Measurements from ENCODE around the gene HMX2. TPM values are rescaled to one million over a fixed set of nuclear protein-coding genes. Genes with fewer than 3 reads are reported as not detected.
A peak's percentile ranks its signal among the peaks of the same experiment; 100 is the strongest.

The HMX2 gene, protein sequence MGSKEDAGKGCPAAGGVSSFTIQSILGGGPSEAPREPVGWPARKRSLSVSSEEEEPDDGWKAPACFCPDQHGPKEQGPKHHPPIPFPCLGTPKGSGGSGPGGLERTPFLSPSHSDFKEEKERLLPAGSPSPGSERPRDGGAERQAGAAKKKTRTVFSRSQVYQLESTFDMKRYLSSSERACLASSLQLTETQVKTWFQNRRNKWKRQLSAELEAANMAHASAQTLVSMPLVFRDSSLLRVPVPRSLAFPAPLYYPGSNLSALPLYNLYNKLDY
- total RNA-seq, result not detected

DNA sequence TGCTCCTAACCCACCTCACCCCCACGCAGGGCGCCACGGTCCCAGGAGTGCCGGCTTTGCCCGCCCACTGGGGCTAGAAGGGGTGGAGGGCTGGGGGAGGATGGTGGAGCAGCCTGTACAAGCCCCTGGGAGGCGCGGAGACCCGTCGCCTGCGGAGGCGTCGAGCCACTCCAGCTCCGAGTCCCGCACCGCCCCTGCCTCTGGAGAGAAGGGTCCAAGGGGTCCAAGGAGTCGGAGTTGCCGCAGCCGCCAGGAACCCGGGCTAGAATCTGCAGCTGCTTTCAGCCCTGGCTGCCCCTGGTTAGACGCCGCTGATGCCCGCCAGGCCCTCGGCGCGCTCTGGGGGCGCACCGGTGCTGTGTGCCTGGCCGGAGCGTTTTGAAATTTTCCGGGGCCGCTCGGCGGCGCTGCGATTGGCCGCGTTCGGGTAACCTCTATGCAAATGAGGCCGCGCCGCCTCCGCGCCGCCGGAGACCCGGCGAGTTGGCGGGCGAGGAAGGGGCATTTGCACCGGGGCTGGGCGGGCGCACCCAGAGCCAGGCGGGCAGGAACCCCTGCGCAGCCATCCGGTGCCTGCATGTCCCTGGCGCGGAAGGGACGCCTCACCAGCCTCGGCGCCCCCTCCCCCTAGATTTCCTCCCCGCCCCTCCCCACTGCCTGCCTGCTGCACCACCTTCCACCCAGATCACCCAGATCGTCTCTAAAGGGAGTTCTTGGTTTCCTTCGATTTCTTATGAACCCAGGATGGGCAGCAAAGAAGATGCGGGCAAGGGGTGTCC lies at the start of gene HMX2:
Gene HMX2 (plus strand): TSS at position 502 of the 779 bp plus-strand sequence. CDS start 243 bp downstream, at position 745.
- TF ChIP-seq, protein P1, sequence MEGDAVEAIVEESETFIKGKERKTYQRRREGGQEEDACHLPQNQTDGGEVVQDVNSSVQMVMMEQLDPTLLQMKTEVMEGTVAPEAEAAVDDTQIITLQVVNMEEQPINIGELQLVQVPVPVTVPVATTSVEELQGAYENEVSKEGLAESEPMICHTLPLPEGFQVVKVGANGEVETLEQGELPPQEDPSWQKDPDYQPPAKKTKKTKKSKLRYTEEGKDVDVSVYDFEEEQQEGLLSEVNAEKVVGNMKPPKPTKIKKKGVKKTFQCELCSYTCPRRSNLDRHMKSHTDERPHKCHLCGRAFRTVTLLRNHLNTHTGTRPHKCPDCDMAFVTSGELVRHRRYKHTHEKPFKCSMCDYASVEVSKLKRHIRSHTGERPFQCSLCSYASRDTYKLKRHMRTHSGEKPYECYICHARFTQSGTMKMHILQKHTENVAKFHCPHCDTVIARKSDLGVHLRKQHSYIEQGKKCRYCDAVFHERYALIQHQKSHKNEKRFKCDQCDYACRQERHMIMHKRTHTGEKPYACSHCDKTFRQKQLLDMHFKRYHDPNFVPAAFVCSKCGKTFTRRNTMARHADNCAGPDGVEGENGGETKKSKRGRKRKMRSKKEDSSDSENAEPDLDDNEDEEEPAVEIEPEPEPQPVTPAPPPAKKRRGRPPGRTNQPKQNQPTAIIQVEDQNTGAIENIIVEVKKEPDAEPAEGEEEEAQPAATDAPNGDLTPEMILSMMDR (IDR thresholded peaks at IDR 0.05), result no peak
- H3K36me3 ChIP-seq, result no peaks in the 10 kb centered on the region
- peaks cover 8 to 12% of the 10 kb centered on the region in 2 donors for H3K4me1 ChIP-seq
- H3K4me3 ChIP-seq, result peak within 1 kb of the TSS in 1 of 2 donors; percentile 22
- peaks cover 39% of the 10 kb centered on the region for H3K27me3 ChIP-seq
- no peak for DNase-seq (ENCODE audit: low spot score in 2 of 2)
- intact Hi-C loops (cut with DNase I), result no loop called here
- no peak within 1 kb of the TSS for H3K27ac ChIP-seq
- H3K9me3 ChIP-seq, result no peaks in the 10 kb centered on the region

DNA sequence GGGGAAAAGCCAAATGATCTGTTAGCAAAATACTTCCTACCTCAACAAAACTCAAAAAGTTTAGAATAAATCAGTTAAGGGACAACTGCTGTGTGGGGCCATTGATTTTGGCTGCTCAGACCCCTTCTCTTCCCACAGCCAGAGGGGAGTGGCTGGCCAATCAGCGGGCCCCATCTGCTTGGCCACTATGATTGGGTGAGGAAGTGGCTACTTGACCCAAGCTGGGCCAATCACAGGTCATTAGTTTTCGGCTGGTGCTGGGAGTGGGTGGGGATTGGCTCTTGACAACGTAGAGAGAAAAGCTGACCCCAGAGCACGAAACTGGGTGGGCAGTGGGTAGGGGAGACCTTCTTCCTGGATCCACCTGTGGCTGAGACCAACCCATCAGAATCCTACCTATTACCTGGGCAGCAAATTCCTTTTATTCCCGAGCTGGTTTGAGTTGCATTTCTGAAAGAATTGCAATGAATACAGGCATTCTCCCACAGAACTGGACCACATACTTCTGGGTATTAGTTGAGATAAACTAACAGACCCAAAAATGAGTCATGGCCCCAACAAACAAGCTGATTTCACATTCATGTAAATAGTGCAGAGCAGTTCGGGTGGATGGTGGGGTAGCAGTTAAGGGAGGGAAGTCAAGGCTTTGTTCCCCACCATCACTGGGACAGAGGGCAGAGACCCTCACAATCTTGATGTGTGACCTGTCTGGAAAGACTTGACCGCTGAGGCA lies 47.7 kb upstream of the HMX2 start:
- Histone ChIP-seq H3K9me3 (no peaks in the 10 kb centered on the region), H3K36me3 (no peaks in the 10 kb centered on the region)
- intact Hi-C loops (cut with DNase I), result no loop called here

DNA sequence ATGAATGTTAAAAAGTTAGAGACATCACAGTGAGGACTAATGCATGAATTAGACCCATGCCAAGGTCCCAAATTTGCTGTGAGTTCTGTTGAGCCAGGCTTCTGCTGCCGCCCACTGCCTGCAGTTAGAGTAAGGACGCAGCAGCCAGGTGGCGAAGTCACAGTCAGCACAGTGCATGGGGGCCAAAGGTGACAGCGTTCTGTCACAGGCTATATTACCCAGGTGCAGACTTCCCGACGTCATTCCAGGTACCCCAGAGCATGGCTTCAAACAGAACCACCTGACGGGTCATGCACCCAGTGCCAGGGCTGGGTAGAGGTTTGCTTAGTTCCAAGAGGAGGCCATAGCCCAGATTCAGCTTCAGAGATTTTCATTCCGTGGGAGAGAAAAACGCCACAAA lies 46.1 kb upstream of the HMX2 start:
- Histone ChIP-seq H3K9me3 (no peaks in the 10 kb centered on the region), H3K27ac (no peak overlapping the region), H3K27me3 (no peaks in the 10 kb centered on the region), H3K36me3 (no peaks in the 10 kb centered on the region), H3K4me3 (no peak overlapping the region), H3K4me1 (no peaks in the 10 kb centered on the region)
- TF ChIP-seq, protein P1 (IDR thresholded peaks at IDR 0.05), result no peak
- DNase-seq (ENCODE audit: low spot score in 2 of 2), result no peak
- intact Hi-C loops (cut with DNase I), result no loop called here

More for the DNA sequence above, 47.7 kb upstream of the HMX2 start:
- DNase-seq (ENCODE audit: low spot score in 2 of 2), result no peak
- Histone ChIP-seq H3K27ac (no peak overlapping the region), H3K27me3 (no peaks in the 10 kb centered on the region), H3K4me3 (no peak overlapping the region), H3K4me1 (no peaks in the 10 kb centered on the region)
- TF ChIP-seq, protein P1 (IDR thresholded peaks at IDR 0.05), result no peak

DNA sequence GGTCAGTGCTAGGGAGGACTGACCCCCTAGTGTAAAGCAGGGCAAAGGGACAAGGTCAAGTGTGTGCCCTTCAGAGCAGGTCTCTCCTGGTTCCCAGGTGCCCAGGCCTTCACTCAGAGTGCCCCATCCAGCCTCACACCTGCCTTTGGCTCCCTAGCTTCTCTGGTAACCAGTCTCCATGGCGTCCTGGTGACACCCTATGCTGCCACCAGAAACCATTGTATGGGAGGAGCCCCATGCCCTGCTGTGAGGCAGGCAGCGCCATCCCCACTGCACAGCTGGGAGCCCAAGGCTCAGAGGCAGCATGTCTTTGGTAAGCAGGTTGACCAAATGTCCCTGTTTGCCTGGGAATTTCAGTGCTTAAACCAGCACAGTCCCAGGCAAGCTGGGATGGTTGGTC lies 45.3 kb upstream of the HMX2 start:
- H3K4me1 ChIP-seq, result no peaks in the 10 kb centered on the region
- intact Hi-C loops (cut with DNase I), result no loop called here
- no peak for DNase-seq (ENCODE audit: low spot score in 2 of 2)

DNA sequence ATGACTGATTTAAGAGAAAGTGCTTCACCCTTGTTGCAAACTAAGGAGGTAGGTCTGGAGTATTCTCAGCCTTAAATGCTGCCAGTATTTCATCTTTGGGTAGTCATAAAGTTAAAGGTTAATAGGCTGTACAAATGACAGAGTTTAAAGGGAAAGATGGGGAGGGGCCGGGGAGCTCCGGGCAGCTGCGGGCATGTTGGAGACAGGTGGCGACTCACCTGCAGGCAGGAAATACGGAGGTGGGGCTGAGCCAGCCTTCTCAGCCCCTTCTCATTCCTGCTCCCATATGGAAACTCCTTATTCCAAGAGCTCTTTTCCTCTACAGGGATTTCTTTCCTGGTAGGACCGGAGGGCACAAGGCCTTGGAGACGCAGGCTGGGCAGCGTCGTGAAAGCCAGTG lies 44.0 kb upstream of the HMX2 start:
- no peak for DNase-seq (ENCODE audit: low spot score in 2 of 2)
- H3K36me3 ChIP-seq, result no peaks in the 10 kb centered on the region
- TF ChIP-seq, protein P1 (IDR thresholded peaks at IDR 0.05), result no peak
- H3K4me1 ChIP-seq, result no peaks in the 10 kb centered on the region
- H3K27me3 ChIP-seq, result no peaks in the 10 kb centered on the region
- H3K27ac ChIP-seq, result no peak overlapping the region
- no peak overlapping the region for H3K4me3 ChIP-seq
- intact Hi-C loops (cut with DNase I), result no loop called here
- no peaks in the 10 kb centered on the region for H3K9me3 ChIP-seq

More for the DNA sequence above, 45.3 kb upstream of the HMX2 start:
- Histone ChIP-seq H3K27ac (no peak overlapping the region), H3K9me3 (no peaks in the 10 kb centered on the region), H3K36me3 (no peaks in the 10 kb centered on the region), H3K27me3 (no peaks in the 10 kb centered on the region), H3K4me3 (no peak overlapping the region)
- TF ChIP-seq, protein P1 (IDR thresholded peaks at IDR 0.05), result no peak
